Breast epithelium (tissue), 4 donors: ENCODE measurements around the gene PAQR6. TPM values are rescaled to one million over a fixed set of nuclear protein-coding genes. Genes with fewer than 3 reads are reported as not detected.

Source experiments
- DNase-seq, 2 donors: peaks; one replicate each; pipeline ENCODE4 v3.0.0-alpha.2; 2019; ENCODE audit warnings: low spot score in 2 of 2
- H3K27ac ChIP-seq, 2 donors: fragments of 200-600 bp; sonication (generic) in 1 of 2; one replicate each; pipeline ENCODE4 v1.5.1; 2016 to 2019; ENCODE audit warnings: mild to moderate bottlenecking in 1 of 2
- H3K27me3 ChIP-seq, 2 donors: fragments of 200-600 bp; sonication (generic) in 1 of 2; one replicate each; pipeline versions ENCODE4 v1.5.1 to v1.6.0; 2017 to 2019; ENCODE audit warnings: control low read depth in 1 of 2, mild to moderate bottlenecking in 1 of 2
- H3K36me3 ChIP-seq: fragments of 200-600 bp; one replicate; pipeline ENCODE4 v1.5.1; 2019
- H3K4me1 ChIP-seq, 2 donors: fragments of 200-600 bp; sonication (generic); one replicate each; pipeline ENCODE4 v1.5.1; 2016 to 2019; ENCODE audit warnings: control low read depth in 1 of 2
- H3K4me3 ChIP-seq, 3 donors: fragments of 200-600 bp; sonication (generic); 1 replicate in 2 of 3; 2 replicates in 1 of 3; pipeline ENCODE4 v1.5.1; 2016 to 2019; ENCODE audit warnings: mild to moderate bottlenecking in 3 of 3, moderate library complexity in 2 of 3
- H3K9me3 ChIP-seq, 2 donors: fragments of 200-600 bp; sonication (generic) in 1 of 2; one replicate each; pipeline ENCODE4 v1.5.1; 2016 to 2019; ENCODE audit warnings: control low read depth in 1 of 2
- POLR2A ChIP-seq: fragments of 450-650 bp; IDR thresholded peaks from one replicate; pipeline ENCODE4 v1.6.1; 2016; ENCODE audit warnings: antibody characterized with exemption, mild to moderate bottlenecking, moderate library complexity
- POLR2AphosphoS5 ChIP-seq, 3 donors: sonication (generic); formaldehyde crosslinking; IDR thresholded peaks; one replicate each; pipeline ENCODE4 v1.6.1; 2017; ENCODE audit warnings: antibody characterized with exemption in 3 of 3
- intact Hi-C: fragments of 100-400 bp; cut with DNase I; formaldehyde crosslinking; loops from one replicate; pipeline ENCODE4 v1.15.1; 2023; ENCODE audit warnings: low total_unique reads
- total RNA-seq, 3 donors: library from RNA; depleted of rRNA; stranded (reverse); fragments of >200 nt; gene quantifications; one replicate each; pipeline ENCODE4 v1.1.0, GENCODE V29; 2016
- TF ChIP-seq, protein P1 (sequence below), 3 donors: fragments of 450-650 bp; IDR thresholded peaks; one replicate each; pipeline ENCODE4 v1.5.1; 2016 to 2017; ENCODE audit warnings: antibody characterized with exemption in 3 of 3, mild to moderate bottlenecking in 3 of 3, moderate library complexity in 3 of 3

PAQR6 gene
- total RNA-seq, 3 donors from 2014 or later: 1.8 to 3.9 (median 2.5) TPM

DNA sequence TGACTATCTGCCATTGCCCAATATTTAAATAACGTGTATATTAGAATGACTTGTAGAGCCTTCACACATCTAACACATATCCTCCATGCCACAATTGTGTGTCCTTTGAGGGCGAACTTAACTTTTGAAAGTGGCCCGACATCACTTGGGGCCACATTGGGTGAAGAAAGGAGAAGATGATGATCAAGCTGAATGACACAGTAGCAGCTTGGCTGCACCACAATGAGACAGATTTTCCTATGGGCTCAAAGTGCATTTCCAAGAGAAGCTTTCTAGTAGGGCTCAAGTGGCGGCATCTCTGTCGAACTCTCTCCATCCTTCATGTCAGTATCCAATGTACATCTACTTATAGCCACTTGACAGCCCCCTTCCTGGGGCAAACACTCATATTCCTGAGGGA is 9.6 kb downstream of the PAQR6 start:
- H3K27me3 ChIP-seq: no peaks in the 10 kb centered on the region
- no peak overlapping the region for H3K4me3 ChIP-seq
- H3K4me1 ChIP-seq: no peaks in the 10 kb centered on the region
- DNase-seq: no peak
- H3K36me3 ChIP-seq: no peaks in the 10 kb centered on the region
- no peaks in the 10 kb centered on the region for H3K9me3 ChIP-seq
- H3K27ac ChIP-seq: no peak overlapping the region
- intact Hi-C loops: no loop called here
- TF ChIP-seq POLR2A (no peak), POLR2AphosphoS5 (IDR thresholded peaks at IDR 0.05) (no peak)
- TF ChIP-seq, protein P1, sequence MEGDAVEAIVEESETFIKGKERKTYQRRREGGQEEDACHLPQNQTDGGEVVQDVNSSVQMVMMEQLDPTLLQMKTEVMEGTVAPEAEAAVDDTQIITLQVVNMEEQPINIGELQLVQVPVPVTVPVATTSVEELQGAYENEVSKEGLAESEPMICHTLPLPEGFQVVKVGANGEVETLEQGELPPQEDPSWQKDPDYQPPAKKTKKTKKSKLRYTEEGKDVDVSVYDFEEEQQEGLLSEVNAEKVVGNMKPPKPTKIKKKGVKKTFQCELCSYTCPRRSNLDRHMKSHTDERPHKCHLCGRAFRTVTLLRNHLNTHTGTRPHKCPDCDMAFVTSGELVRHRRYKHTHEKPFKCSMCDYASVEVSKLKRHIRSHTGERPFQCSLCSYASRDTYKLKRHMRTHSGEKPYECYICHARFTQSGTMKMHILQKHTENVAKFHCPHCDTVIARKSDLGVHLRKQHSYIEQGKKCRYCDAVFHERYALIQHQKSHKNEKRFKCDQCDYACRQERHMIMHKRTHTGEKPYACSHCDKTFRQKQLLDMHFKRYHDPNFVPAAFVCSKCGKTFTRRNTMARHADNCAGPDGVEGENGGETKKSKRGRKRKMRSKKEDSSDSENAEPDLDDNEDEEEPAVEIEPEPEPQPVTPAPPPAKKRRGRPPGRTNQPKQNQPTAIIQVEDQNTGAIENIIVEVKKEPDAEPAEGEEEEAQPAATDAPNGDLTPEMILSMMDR (IDR thresholded peaks at IDR 0.05): no peak

DNA sequence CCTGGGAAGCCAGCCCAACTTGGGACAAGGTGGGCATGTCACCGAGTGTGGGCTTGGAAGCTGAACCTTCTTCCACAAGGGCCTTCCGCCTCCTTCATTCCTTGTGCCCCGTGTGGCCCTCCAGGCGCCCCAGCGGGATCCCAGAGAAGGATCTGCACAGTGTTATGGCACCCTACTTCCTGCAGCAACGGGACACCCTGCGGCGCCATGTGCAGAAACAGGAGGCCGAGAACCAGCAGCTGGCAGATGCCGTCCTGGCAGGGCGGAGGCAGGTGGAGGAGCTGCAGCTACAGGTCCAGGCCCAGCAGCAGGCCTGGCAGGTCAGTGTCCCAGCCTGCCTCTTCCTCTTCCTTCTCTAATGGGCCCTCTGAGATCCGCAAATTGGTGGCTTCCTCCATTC is 11.7 kb downstream of the PAQR6 start:
- TF ChIP-seq, protein P1 (IDR thresholded peaks at IDR 0.05): no peak
- H3K27ac ChIP-seq: no peak overlapping the region
- H3K4me3 ChIP-seq: no peak overlapping the region
- H3K27me3 ChIP-seq: no peaks in the 10 kb centered on the region
- intact Hi-C loops: no loop called here
- no peaks in the 10 kb centered on the region for H3K4me1 ChIP-seq
- DNase-seq: no peak
- no peaks in the 10 kb centered on the region for H3K9me3 ChIP-seq
- no peaks in the 10 kb centered on the region for H3K36me3 ChIP-seq

DNA sequence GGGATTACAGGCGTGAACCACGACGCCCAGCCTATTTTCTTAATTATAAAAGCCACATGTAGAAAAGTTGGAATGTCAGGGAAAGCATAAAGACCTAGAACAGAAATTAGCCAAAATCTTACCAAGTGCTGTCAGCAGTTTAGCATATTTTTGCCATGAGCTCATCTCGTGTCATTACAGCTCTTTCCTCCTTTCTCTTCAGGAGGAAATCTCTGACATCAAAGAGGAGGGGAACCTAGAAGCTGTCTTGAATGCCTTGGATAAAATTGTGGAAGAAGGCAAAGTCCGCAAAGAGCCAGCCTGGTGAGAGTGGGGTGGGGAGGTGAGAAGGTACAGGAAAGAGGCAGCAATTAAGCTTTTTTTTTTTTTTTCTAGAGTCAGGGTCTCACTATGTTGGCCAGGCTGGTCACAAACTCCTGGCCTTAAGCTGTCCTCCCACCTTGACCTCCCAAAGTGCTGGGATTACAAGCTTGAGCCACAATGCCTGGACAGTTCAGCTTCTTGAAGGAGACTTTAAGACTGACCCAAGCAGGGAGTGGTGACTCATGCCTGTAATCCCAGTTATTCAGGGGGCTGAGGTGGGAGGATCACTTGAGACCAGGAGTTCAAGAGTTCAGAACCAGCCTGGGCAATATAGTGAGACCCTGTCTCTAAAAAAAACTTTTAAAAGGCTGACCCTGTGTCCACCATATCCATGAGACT is 14.3 kb downstream of the PAQR6 start:
- Histone ChIP-seq H3K27ac (no peak overlapping the region), H3K4me1 (no peaks in the 10 kb centered on the region), H3K9me3 (no peaks in the 10 kb centered on the region), H3K27me3 (no peaks in the 10 kb centered on the region), H3K36me3 (no peaks in the 10 kb centered on the region), H3K4me3 (no peak overlapping the region)
- no peak for DNase-seq
- intact Hi-C loops: no loop called here
- TF ChIP-seq POLR2A (no peak), POLR2AphosphoS5 (IDR thresholded peaks at IDR 0.05) (no peak)
- TF ChIP-seq, protein P1 (IDR thresholded peaks at IDR 0.05): no peak

DNA sequence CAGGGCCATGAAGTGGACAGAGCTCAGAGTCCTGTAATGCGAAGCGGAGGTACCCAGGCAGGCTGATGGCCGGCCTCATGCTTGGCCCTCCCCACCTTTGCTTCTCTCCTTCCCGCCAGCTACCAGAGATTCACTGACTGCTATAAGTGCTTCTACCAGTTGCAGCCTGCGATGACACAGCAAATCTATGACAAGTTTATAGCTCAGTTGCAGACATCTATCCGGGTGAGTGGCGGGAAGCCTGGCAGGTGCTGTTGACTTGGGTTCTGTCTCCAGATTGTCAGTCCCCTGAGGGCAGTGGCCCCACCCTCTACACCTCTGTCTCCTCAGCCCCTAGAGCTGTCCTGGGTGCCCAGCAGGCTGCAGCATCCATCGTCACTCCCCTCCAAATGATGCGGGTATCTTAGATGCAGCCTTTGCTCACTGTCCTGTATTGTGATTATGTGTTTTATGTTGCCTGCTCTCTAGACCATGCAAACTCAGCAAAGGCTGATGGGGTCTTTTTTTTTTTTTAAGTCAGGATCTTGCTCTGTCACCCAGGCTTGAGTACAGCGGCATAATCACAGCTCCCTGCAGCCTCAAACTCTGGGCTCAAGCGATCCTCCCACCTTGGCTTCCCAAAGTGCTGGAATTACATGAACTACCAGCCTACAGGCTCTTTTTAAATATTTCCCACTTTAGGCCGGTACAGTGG is 15.5 kb downstream of the PAQR6 start:
- DNase-seq: no peak
- TF ChIP-seq, protein P1 (IDR thresholded peaks at IDR 0.05): no peak
- TF ChIP-seq POLR2AphosphoS5 (IDR thresholded peaks at IDR 0.05): no peak
- no peak for TF ChIP-seq POLR2A
- no peaks in the 10 kb centered on the region for H3K27me3 ChIP-seq
- intact Hi-C loops: no loop called here
- H3K4me3 ChIP-seq: no peak overlapping the region
- no peak overlapping the region for H3K27ac ChIP-seq
- H3K36me3 ChIP-seq: no peaks in the 10 kb centered on the region
- no peaks in the 10 kb centered on the region for H3K4me1 ChIP-seq
- no peaks in the 10 kb centered on the region for H3K9me3 ChIP-seq

DNA sequence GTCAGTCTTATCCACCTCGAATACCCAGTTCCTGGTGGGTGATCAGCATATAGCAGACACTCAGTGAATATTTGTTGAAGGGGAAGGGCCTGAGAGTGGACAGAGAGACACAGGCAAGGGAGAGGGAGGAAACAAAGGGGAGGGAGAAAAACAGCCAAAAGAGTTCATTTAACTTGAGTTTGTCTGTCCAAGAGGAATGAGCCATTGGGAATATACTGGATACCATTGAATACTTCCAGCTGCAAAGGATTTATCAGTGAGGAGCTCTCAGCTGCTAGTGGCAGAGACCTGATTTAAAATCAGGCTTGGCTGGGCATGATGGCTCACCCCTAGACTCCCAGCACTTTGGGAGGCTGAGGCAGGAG is 17.4 kb downstream of the PAQR6 start:
- H3K4me3 ChIP-seq: no peak overlapping the region
- no peaks in the 10 kb centered on the region for H3K27me3 ChIP-seq
- H3K4me1 ChIP-seq: peaks cover 0 to 3% of the 10 kb centered on the region in 2 donors
- H3K36me3 ChIP-seq: no peaks in the 10 kb centered on the region
- H3K9me3 ChIP-seq: no peaks in the 10 kb centered on the region
- intact Hi-C loops: no loop called here
- no peak for DNase-seq
- no peak overlapping the region for H3K27ac ChIP-seq
- TF ChIP-seq POLR2A: no peak
- TF ChIP-seq, protein P1 (IDR thresholded peaks at IDR 0.05): no peak
- no peak for TF ChIP-seq POLR2AphosphoS5 (IDR thresholded peaks at IDR 0.05)
